ENCODE measurements around the gene CHRDL2.

The CHRDL2 gene

DNA sequence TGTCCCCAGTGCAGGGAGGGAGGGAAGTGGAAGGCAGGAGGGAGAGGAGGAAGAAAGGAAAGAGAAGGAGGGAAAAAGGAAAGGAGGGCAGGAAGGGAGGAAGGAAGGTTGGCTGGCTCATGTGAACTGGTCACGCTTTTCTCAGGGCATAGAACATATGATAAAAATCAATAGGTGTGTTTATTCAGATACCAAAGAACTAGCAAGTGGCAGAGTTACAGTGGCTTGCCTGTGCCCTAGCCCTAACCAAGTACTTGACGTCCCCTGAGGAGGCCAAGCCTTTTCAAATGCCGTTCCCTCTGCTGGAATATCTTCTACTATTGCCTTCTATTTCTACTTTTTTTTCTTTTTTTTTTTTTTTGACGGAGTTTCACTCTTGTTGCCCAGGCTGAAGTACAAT is 33.5 kb downstream of the CHRDL2 start:
- no peak for DNase-seq (ENCODE audit: extremely low read depth, insufficient read length)
- no peak overlapping the region for H3K4me3 ChIP-seq (replicated peaks; ENCODE audit: low read depth, low read length)
- H3K27me3 ChIP-seq (replicated peaks; ENCODE audit: control insufficient read depth, insufficient read depth, low read length): no peaks in the 10 kb centered on the region; the same call in 1 of the 2 replicates
- TF ChIP-seq, protein P1, sequence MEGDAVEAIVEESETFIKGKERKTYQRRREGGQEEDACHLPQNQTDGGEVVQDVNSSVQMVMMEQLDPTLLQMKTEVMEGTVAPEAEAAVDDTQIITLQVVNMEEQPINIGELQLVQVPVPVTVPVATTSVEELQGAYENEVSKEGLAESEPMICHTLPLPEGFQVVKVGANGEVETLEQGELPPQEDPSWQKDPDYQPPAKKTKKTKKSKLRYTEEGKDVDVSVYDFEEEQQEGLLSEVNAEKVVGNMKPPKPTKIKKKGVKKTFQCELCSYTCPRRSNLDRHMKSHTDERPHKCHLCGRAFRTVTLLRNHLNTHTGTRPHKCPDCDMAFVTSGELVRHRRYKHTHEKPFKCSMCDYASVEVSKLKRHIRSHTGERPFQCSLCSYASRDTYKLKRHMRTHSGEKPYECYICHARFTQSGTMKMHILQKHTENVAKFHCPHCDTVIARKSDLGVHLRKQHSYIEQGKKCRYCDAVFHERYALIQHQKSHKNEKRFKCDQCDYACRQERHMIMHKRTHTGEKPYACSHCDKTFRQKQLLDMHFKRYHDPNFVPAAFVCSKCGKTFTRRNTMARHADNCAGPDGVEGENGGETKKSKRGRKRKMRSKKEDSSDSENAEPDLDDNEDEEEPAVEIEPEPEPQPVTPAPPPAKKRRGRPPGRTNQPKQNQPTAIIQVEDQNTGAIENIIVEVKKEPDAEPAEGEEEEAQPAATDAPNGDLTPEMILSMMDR (IDR thresholded peaks at IDR 0.05; ENCODE audit: insufficient read depth, low read length, poor library complexity, severe bottlenecking): no peak
- H3K36me3 ChIP-seq (ENCODE audit: control insufficient read depth, insufficient read depth, low read length): no peaks in the 10 kb centered on the region

DNA sequence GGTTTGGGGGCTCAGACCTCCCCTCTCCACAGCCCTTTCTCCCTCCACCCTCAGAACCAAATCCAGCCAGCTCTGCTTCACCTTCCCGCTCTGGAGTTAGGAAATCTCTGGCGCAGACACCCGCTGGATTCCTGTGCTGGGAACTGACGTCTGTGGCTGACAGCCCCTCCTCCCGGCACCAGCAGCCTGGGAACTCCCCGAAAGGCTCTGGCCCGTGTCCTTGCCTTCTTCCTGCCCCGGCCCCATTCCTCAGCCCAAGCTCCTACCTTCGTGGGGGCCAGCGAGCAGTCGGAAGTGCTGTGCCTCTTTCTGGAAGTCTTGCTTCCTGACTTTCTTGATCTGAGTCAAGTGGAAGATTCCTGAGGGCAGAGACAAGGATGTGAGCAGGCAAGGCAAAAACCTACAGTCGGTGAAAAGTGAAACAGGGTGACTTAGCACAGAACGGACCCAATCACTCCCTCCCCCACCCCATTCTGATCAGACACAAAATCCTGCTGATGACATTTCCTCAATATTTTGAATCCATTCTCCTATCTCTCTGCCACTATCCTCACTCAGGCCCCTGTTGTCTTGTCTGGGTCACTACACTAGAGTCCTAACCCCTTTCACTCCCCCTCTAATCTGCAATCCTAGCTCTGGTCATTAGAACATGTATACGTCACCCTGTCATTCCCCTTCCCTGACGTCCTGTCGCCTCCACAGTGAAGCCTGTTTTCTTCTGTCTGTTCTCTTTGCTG is 34.1 kb downstream of the CHRDL2 start:
- Histone ChIP-seq H3K27me3 (replicated peaks; ENCODE audit: control insufficient read depth, insufficient read depth, low read length) (no peaks in the 10 kb centered on the region; the same call in 1 of the 2 replicates), H3K36me3 (ENCODE audit: control insufficient read depth, insufficient read depth, low read length) (no peaks in the 10 kb centered on the region), H3K4me3 (replicated peaks; ENCODE audit: low read depth, low read length) (peak overlapping the region; percentile 36)
- TF ChIP-seq, protein P1 (IDR thresholded peaks at IDR 0.05; ENCODE audit: insufficient read depth, low read length, poor library complexity, severe bottlenecking): no peak
- no peak for DNase-seq (ENCODE audit: extremely low read depth, insufficient read length)

DNA sequence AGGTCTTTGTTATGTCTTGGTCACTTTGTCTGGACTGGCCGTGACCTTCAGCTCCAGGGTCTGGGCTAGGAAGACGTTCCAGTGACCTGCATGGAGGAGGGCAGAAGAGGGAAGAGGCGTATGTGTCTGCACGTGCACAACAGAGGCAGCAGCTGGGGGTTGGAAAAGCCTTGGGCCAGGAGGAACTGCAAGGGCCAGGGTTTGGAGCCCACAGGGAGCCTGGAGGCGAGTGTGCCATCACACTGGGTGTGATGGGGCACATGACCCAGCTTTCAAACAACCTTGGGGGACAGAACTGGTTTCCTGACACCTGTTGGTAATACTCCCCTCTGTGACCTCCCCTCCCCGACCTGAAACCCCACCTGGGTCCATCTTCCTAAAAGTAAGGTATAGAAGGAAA is 34.7 kb downstream of the CHRDL2 start:
- Histone ChIP-seq H3K4me3 (replicated peaks; ENCODE audit: low read depth, low read length) (no peak overlapping the region), H3K36me3 (ENCODE audit: control insufficient read depth, insufficient read depth, low read length) (no peaks in the 10 kb centered on the region), H3K27me3 (replicated peaks; ENCODE audit: control insufficient read depth, insufficient read depth, low read length) (no peaks in the 10 kb centered on the region; the same call in none of the 2 replicates)
- DNase-seq (ENCODE audit: extremely low read depth, insufficient read length): no peak
- TF ChIP-seq, protein P1 (IDR thresholded peaks at IDR 0.05; ENCODE audit: insufficient read depth, low read length, poor library complexity, severe bottlenecking): no peak

DNA sequence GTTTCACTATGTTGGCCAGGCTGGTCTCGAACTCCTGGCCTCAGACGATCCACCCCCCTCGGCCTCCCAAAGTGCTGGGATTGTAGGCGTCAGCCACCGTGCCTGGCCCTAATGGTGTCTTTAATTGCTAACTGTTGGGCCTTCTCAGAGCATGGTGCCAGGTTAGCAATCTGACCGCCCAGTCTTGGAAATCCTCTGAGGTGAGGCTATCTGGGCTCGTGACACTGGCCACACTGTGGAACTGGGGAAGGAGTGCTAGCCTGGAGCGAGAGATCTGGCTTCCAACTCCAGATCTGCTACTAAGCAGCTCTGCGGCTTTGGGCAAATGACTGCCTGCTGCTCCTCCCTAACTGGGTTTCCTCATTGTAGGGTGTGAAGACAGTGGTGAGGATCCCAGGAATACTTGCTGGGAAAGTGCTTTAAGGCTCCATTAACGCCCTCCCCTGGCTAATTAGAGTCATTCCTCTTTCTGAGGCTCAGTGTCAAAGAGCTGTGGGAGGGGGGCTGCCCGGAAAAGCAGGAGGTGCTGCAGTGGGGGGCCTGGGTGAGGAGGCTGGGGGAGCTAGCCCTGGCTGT is 35.4 kb downstream of the CHRDL2 start:
- Histone ChIP-seq H3K36me3 (ENCODE audit: control insufficient read depth, insufficient read depth, low read length) (no peaks in the 10 kb centered on the region), H3K27me3 (replicated peaks; ENCODE audit: control insufficient read depth, insufficient read depth, low read length) (no peaks in the 10 kb centered on the region; the same call in none of the 2 replicates), H3K4me3 (replicated peaks; ENCODE audit: low read depth, low read length) (no peak overlapping the region)
- TF ChIP-seq, protein P1 (IDR thresholded peaks at IDR 0.05; ENCODE audit: insufficient read depth, low read length, poor library complexity, severe bottlenecking): no peak
- DNase-seq (ENCODE audit: extremely low read depth, insufficient read length): no peak

DNA sequence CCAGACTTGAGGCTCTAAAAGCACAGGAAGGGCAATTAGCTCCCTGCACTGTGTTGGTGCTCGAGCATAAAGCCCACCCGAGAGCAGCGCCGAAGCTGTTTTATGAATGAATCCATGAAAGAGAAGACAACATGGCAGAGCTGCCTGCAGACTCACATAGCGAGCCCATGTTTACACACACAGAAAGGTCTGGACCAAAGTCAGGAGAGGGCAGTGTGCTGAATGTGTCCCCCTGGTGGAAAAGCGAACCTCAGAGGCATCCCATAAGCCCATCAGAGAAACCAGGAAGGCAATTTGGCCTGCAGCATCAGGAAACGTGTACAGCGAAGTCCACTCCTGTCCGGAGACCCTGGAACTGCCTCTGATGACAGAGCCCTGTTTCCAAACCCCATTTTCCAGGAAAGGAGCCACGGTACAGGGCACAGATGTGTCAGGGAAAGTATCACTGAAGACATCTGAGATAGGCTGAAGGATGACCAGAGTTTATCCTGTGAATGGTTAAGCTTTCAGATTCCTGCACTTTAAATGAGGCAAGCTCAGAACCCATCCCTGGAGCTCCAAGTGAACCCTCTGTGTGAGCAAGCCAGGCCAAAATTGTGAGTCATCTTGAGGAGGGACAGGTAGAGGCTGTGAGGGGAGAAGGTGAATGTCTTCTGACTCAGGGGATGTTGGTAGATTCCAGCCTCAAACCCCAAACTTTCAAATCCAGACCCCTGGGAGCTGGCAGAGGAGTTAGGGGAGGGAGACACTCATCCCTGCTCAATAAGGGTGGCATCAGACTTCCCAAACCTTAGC is 36.9 kb downstream of the CHRDL2 start:
- H3K4me3 ChIP-seq (replicated peaks; ENCODE audit: low read depth, low read length): no peak overlapping the region
- no peaks in the 10 kb centered on the region for H3K36me3 ChIP-seq (ENCODE audit: control insufficient read depth, insufficient read depth, low read length)
- H3K27me3 ChIP-seq (replicated peaks; ENCODE audit: control insufficient read depth, insufficient read depth, low read length): no peaks in the 10 kb centered on the region; the same call in none of the 2 replicates
- TF ChIP-seq, protein P1 (IDR thresholded peaks at IDR 0.05; ENCODE audit: insufficient read depth, low read length, poor library complexity, severe bottlenecking): no peak
- no peak for DNase-seq (ENCODE audit: extremely low read depth, insufficient read length)
